Measurements from ENCODE around the gene DLGAP3. TPM values are rescaled to one million over a fixed set of nuclear protein-coding genes. Genes with fewer than 3 reads are reported as not detected.

Gene DLGAP3
- total and polyA plus RNA-seq, 2 experiments from 2014 or later: 0.42 to 0.48 TPM

GRCh38 chr1:34885405-34886247, 43.8 kb downstream of the DLGAP3 start:
- H3K4me3 ChIP-seq: peak overlapping the region; percentile 23
- TF ChIP-seq CTCF (IDR thresholded peaks at IDR 0.05; ENCODE audit: low read depth, low read length): no peak
- no peaks in the 10 kb centered on the region for H3K4me1 ChIP-seq (ENCODE audit: low read depth)
- H3K27me3 ChIP-seq: peaks cover 79% of the 10 kb centered on the region
- peak; percentile 51 to 64 for DNase-seq (ENCODE audit: low read depth in 1 of 2, low spot score in 1 of 2)
- H3K9me3 ChIP-seq (ENCODE audit: low read depth): no peaks in the 10 kb centered on the region
- H3K27ac ChIP-seq: no peak overlapping the region
- no peaks in the 10 kb centered on the region for H3K36me3 ChIP-seq

GRCh38 chr1:34884961-34885360, 44.5 kb downstream of the DLGAP3 start:
- Histone ChIP-seq H3K27me3 (peaks cover 85% of the 10 kb centered on the region), H3K27ac (no peak overlapping the region), H3K4me3 (no peak overlapping the region), H3K4me1 (ENCODE audit: low read depth) (no peaks in the 10 kb centered on the region), H3K9me3 (ENCODE audit: low read depth) (no peaks in the 10 kb centered on the region), H3K36me3 (no peaks in the 10 kb centered on the region)
- no peak for DNase-seq (ENCODE audit: low read depth in 1 of 2, low spot score in 1 of 2)
- TF ChIP-seq CTCF (IDR thresholded peaks at IDR 0.05; ENCODE audit: low read depth, low read length): no peak

- Histone ChIP-seq H3K4me1 (ENCODE audit: low read depth) (no peaks in the 10 kb centered on the region), H3K27ac (no peak overlapping the region), H3K27me3 (peaks cover 87% of the 10 kb centered on the region), H3K4me3 (no peak overlapping the region), H3K9me3 (ENCODE audit: low read depth) (no peaks in the 10 kb centered on the region), H3K36me3 (no peaks in the 10 kb centered on the region)
- no peak for TF ChIP-seq CTCF (IDR thresholded peaks at IDR 0.05; ENCODE audit: low read depth, low read length)
- DNase-seq (ENCODE audit: low read depth in 1 of 2, low spot score in 1 of 2): no peak
Observed at GRCh38 chr1:34884536-34884935, 44.9 kb downstream of the DLGAP3 start.

GRCh38 chr1:34879230-34879629, 50.2 kb downstream of the DLGAP3 start:
- Histone ChIP-seq H3K9me3 (ENCODE audit: low read depth) (no peaks in the 10 kb centered on the region), H3K4me3 (no peak overlapping the region), H3K27ac (no peak overlapping the region), H3K27me3 (peaks cover 55% of the 10 kb centered on the region), H3K36me3 (no peaks in the 10 kb centered on the region), H3K4me1 (ENCODE audit: low read depth) (no peaks in the 10 kb centered on the region)
- no peak for TF ChIP-seq CTCF (IDR thresholded peaks at IDR 0.05; ENCODE audit: low read depth, low read length)
- no peak for DNase-seq (ENCODE audit: low read depth in 1 of 2, low spot score in 1 of 2)

GRCh38 chr1:34876406-34876805, 53.0 kb downstream of the DLGAP3 start:
- Histone ChIP-seq H3K27me3 (peaks cover 35% of the 10 kb centered on the region), H3K4me3 (no peak overlapping the region), H3K36me3 (no peaks in the 10 kb centered on the region), H3K9me3 (ENCODE audit: low read depth) (no peaks in the 10 kb centered on the region), H3K27ac (no peak overlapping the region), H3K4me1 (ENCODE audit: low read depth) (no peaks in the 10 kb centered on the region)
- DNase-seq (ENCODE audit: low read depth in 1 of 2, low spot score in 1 of 2): no peak
- no peak for TF ChIP-seq CTCF (IDR thresholded peaks at IDR 0.05; ENCODE audit: low read depth, low read length)

Data from cardiac muscle cell (in vitro differentiated cells and primary cell).